Mucosa of descending colon (tissue), 3 donors: ENCODE measurements around the gene PHF8. TPM values are rescaled to one million over a fixed set of nuclear protein-coding genes. Genes with fewer than 3 reads are reported as not detected.

ENCODE experiments used
- ATAC-seq: fragments of 200-7000 bp; cut with Tn5 transposase; one replicate; pipeline ENCODE4 v1.9.1; 2020; ENCODE audit warnings: mild to moderate bottlenecking, moderate library complexity
- DNase-seq, 3 donors: peaks; one replicate each; pipeline ENCODE4 v3.0.0-alpha.2; 2020
- H3K36me3 ChIP-seq: fragments of 200-600 bp; one replicate; pipeline ENCODE4 v1.8.0; 2021; ENCODE audit warnings: low read depth, mild to moderate bottlenecking
- H3K4me1 ChIP-seq: fragments of 200-600 bp; one replicate; pipeline ENCODE4 v1.8.0; 2021; ENCODE audit warnings: low read depth, mild to moderate bottlenecking
- H3K4me3 ChIP-seq: fragments of 200-600 bp; one replicate; pipeline ENCODE4 v1.8.0; 2021; ENCODE audit warnings: mild to moderate bottlenecking
- H3K9me3 ChIP-seq: fragments of 200-600 bp; one replicate; pipeline ENCODE4 v1.8.0; 2021; ENCODE audit warnings: mild to moderate bottlenecking
- CTCF ChIP-seq: fragments of 200-600 bp; IDR thresholded peaks from one replicate; pipeline ENCODE4 v1.8.0; 2022; ENCODE audit warnings: antibody characterized with exemption, mild to moderate bottlenecking
- intact Hi-C, 2 donors: fragments of 100-400 bp; cut with DNase I in 1 of 2; cut with micrococcal nuclease in 1 of 2; formaldehyde crosslinking; loops; one replicate each; pipeline versions ENCODE4 v1.11.0 to v1.11.1; 2022; cut with DNase I, micrococcal nuclease
- total RNA-seq, 3 donors: library from RNA; stranded (reverse); fragmentation: NEBNext Ultra II Directional in 2 of 3; extraction: Animal tissue kit (Norgen Biotek cat#: 25700) in 2 of 3; gene quantifications; one replicate each; pipeline versions ENCODE4 v1.2.1 to v1.2.4, GENCODE V29; 2021 to 2023
- donor health status: DM: no; HTN: no; CAD: no; lungs with moderate emphysema.
- donor health status: DM: no; HTN: no; CAD: no.
- donor health status: DM: no; HTN: yes; CAD: no.

Gene PHF8
- total RNA-seq, 3 donors from 2014 or later: 23.1 to 36.8 (median 29.8) TPM

DNA sequence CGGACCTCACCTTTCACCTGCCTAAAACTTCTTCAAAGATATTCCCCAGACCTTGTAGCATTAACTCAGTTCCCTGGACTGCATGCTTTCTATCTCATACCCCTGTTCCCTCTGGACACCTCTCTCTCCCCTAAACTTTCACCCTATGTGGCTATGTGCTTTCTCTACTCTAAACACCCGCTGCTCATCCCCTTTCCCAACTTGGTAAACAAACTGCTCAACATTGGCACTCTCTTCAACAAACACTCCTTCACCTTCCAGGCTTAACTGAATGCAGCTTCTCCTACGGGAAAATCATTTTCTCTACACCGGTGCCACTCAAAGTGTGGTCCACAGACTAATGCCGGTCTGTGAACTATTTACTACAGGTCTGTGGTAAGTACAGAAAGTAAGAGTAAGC lies 19.9 kb downstream of the PHF8 start:
- ATAC-seq (no peak), DNase-seq (no peak)
- Histone ChIP-seq H3K4me3 (no peak overlapping the region), H3K9me3 (no peaks in the 10 kb centered on the region), H3K36me3 (no peaks in the 10 kb centered on the region), H3K4me1 (no peaks in the 10 kb centered on the region)
- intact Hi-C loops: no loop called here
- TF ChIP-seq CTCF: no peak

DNA sequence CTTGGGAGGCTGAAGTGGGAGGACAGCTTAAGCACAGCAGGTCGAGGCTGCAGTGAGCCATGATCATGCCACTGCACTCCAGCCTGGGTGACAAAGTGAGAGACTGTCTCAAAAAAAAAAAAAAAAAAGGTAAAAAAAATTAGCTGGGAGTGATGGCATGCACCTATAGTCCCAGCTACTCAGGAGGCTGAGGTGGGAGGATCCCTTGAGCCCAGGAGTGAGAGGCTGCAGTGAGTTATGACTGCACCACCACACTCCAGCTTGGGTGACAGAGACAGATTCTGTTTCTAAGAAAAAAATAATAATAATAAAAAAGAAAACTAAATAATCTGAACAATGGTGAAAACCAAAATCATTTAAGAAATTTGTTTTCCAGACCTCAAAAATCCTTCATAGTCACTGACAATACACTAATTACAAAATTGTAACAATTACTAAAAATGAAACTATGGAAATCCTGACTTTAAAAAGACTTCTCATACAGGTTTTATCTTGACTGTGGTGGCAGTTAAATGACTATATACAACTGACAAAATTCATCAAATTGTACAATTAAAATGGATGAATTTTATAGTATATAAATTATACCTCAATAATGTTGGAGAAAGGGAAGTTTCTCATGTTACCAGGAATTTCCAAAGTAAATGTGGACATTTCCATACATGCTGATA lies 31.3 kb downstream of the PHF8 start:
- intact Hi-C loops: no loop called here

GRCh38 chrX:54007682-54008081 lies 36.6 kb downstream of the PHF8 start:
- no peaks in the 10 kb centered on the region for H3K9me3 ChIP-seq
- intact Hi-C loops: no loop called here
- DNase-seq (no peak), ATAC-seq (no peak)
- H3K4me3 ChIP-seq: no peak overlapping the region
- TF ChIP-seq CTCF: no peak
- no peaks in the 10 kb centered on the region for H3K4me1 ChIP-seq
- no peaks in the 10 kb centered on the region for H3K36me3 ChIP-seq

More for the DNA sequence above, 31.3 kb downstream of the PHF8 start:
- no peak for TF ChIP-seq CTCF
- DNase-seq (no peak), ATAC-seq (no peak)
- Histone ChIP-seq H3K36me3 (no peaks in the 10 kb centered on the region), H3K4me1 (no peaks in the 10 kb centered on the region), H3K4me3 (no peak overlapping the region), H3K9me3 (no peaks in the 10 kb centered on the region)

GRCh38 chrX:53997724-53998123 lies 46.5 kb downstream of the PHF8 start:
- DNase-seq (peak in 1 of 3 donors; percentile 15), ATAC-seq (peak; percentile 84)
- no peak overlapping the region for H3K4me3 ChIP-seq
- intact Hi-C loops: no loop called here
- no peak for TF ChIP-seq CTCF
- no peaks in the 10 kb centered on the region for H3K4me1 ChIP-seq
- H3K36me3 ChIP-seq: no peaks in the 10 kb centered on the region
- H3K9me3 ChIP-seq: no peaks in the 10 kb centered on the region

- no peak for TF ChIP-seq CTCF
Measured at GRCh38 chrX:53992589-53992988, 51.7 kb downstream of the PHF8 start.

GRCh38 chrX:53990171-53990570 lies 54.1 kb downstream of the PHF8 start:
- intact Hi-C loops: no loop called here
- H3K36me3 ChIP-seq: no peaks in the 10 kb centered on the region
- no peaks in the 10 kb centered on the region for H3K9me3 ChIP-seq
- ATAC-seq (no peak), DNase-seq (no peak)
- TF ChIP-seq CTCF: no peak
- no peaks in the 10 kb centered on the region for H3K4me1 ChIP-seq
- no peak overlapping the region for H3K4me3 ChIP-seq

More at GRCh38 chrX:53992589-53992988, 51.7 kb downstream of the PHF8 start:
- intact Hi-C loops: no loop called here
- no peaks in the 10 kb centered on the region for H3K36me3 ChIP-seq
- no peak for ATAC-seq
- no peak for DNase-seq
- H3K4me3 ChIP-seq: no peak overlapping the region
- H3K4me1 ChIP-seq: no peaks in the 10 kb centered on the region
- H3K9me3 ChIP-seq: no peaks in the 10 kb centered on the region
